Activated CD8-positive, alpha-beta T cell treated with anti-CD3 and anti-CD28 coated beads for 36 hours (primary cell): ENCODE measurements around the gene CPLX1. TPM values are rescaled to one million over a fixed set of nuclear protein-coding genes. Genes with fewer than 3 reads are reported as not detected.
A peak's percentile ranks its signal among the peaks of the same experiment; 100 is the strongest.

Experiments used
- ATAC-seq: fragments of 200-7000 bp; cut with Tn5 transposase; one replicate; pipeline ENCODE4 v1.10.0; 2021; ENCODE audit warnings: mild to moderate bottlenecking, moderate library complexity
- CTCF ChIA-PET: fragments of 350-600 bp; sonication (Branson Sonifier 250); formaldehyde crosslinking; loops from one replicate; lab custom pipeline; 2021; ENCODE audit warnings: antibody characterized with exemption; lab: Charles Lee
- POLR2A ChIA-PET: fragments of 350-600 bp; sonication (Branson Sonifier 250); formaldehyde crosslinking; loops from one replicate; lab custom pipeline; 2021; ENCODE audit warnings: antibody characterized with exemption; lab: Charles Lee
- DNase-seq: peaks from one replicate; pipeline ENCODE4 v3.0.0-alpha.2; 2020
- H3K27ac Mint-ChIP-seq: one replicate; pipeline ENCODE4 v1.8.0; 2021; ENCODE audit warnings: mild to moderate bottlenecking, mixed read lengths
- H3K27me3 Mint-ChIP-seq: one replicate; pipeline ENCODE4 v1.8.0; 2021; ENCODE audit warnings: mixed read lengths
- H3K36me3 Mint-ChIP-seq: one replicate; pipeline ENCODE4 v1.8.0; 2021; ENCODE audit warnings: low read depth, mixed read lengths
- H3K4me1 Mint-ChIP-seq: one replicate; pipeline ENCODE4 v1.8.0; 2021; ENCODE audit warnings: low read depth, mixed read lengths
- H3K4me3 Mint-ChIP-seq: one replicate; pipeline ENCODE4 v1.8.0; 2021; ENCODE audit warnings: mild to moderate bottlenecking, moderate library complexity, mixed read lengths
- H3K9me3 Mint-ChIP-seq: one replicate; pipeline ENCODE4 v1.8.0; 2021; ENCODE audit warnings: mixed read lengths
- CTCF ChIP-seq: fragments of 200-600 bp; IDR thresholded peaks from one replicate; pipeline ENCODE4 v1.8.0; 2022; ENCODE audit warnings: antibody characterized with exemption, mild to moderate bottlenecking
- intact Hi-C: fragments of 100-400 bp; cut with micrococcal nuclease; formaldehyde crosslinking; loops from one replicate; pipeline ENCODE4 v1.10.0; 2022
- total RNA-seq, 2 experiments: library from RNA; stranded (reverse); gene quantifications; one replicate each; pipeline ENCODE4 v1.2.3, GENCODE V29; 2021

Gene CPLX1
- total RNA-seq, 2 experiments from 2014 or later: not detected

GRCh38 chr4:792626-793092 is 33.3 kb downstream of the CPLX1 start:
- intact Hi-C loops: no loop called here
- Mint-ChIP-seq H3K27me3 (peaks cover 30% of the 10 kb centered on the region), H3K27ac (peak overlapping the region; percentile 12), H3K9me3 (no peaks in the 10 kb centered on the region), H3K4me1 (peaks cover 21% of the 10 kb centered on the region), H3K36me3 (no peaks in the 10 kb centered on the region), H3K4me3 (peak overlapping the region; percentile 38)
- no peak for TF ChIP-seq CTCF
- ChIA-PET CTCF (interaction anchor here (1.5 to 1.6 kb wide), 2 partner anchors 10 to 16 kb away, joined by 7 read pairs; no protein-coding TSS in a partner anchor), POLR2A (interaction anchor here (0.8 to 2.0 kb wide), 4 partner anchors 11 to 27 kb away, joined by 3 to 10 read pairs (median 4); no protein-coding TSS in a partner anchor)
- peak; percentile 54 for ATAC-seq
- peak; percentile 65 for DNase-seq

GRCh38 chr4:791898-792625 is 33.9 kb downstream of the CPLX1 start:
- no peaks in the 10 kb centered on the region for H3K9me3 Mint-ChIP-seq
- ATAC-seq (peak; percentile 56), DNase-seq (peak; percentile 59)
- H3K36me3 Mint-ChIP-seq: no peaks in the 10 kb centered on the region
- H3K4me1 Mint-ChIP-seq: peaks cover 25% of the 10 kb centered on the region
- CTCF ChIA-PET: no interaction called here
- H3K27me3 Mint-ChIP-seq: peaks cover 33% of the 10 kb centered on the region
- no peak overlapping the region for H3K27ac Mint-ChIP-seq
- intact Hi-C loops: no loop called here
- H3K4me3 Mint-ChIP-seq: no peak overlapping the region
- no peak for TF ChIP-seq CTCF
- POLR2A ChIA-PET: interaction anchor here (1.1 kb wide), 1 partner anchor 13 kb away, joined by 3 read pairs; no protein-coding TSS in a partner anchor

- Mint-ChIP-seq H3K27ac (no peak overlapping the region), H3K9me3 (no peaks in the 10 kb centered on the region), H3K4me3 (no peak overlapping the region), H3K4me1 (peaks cover 25% of the 10 kb centered on the region), H3K27me3 (peaks cover 32% of the 10 kb centered on the region), H3K36me3 (no peaks in the 10 kb centered on the region)
- TF ChIP-seq CTCF: no peak
- ChIA-PET POLR2A (no interaction called here), CTCF (no interaction called here)
- no peak for ATAC-seq
- intact Hi-C loops: no loop called here
- DNase-seq: no peak
Observed at GRCh38 chr4:791252-791897, 34.6 kb downstream of the CPLX1 start.

- no peak for TF ChIP-seq CTCF
- ATAC-seq: no peak
- Mint-ChIP-seq H3K4me1 (peaks cover 27% of the 10 kb centered on the region), H3K4me3 (no peak overlapping the region), H3K27me3 (peaks cover 34% of the 10 kb centered on the region), H3K9me3 (no peaks in the 10 kb centered on the region), H3K36me3 (no peaks in the 10 kb centered on the region), H3K27ac (no peak overlapping the region)
- DNase-seq: no peak
- POLR2A ChIA-PET: no interaction called here
- intact Hi-C loops: no loop called here
- CTCF ChIA-PET: interaction anchor here (0.8 kb wide), 1 partner anchor 48 kb away, joined by 3 read pairs; no protein-coding TSS in a partner anchor
Observed at GRCh38 chr4:790466-790820, 35.5 kb downstream of the CPLX1 start.
